Right renal pelvis (tissue), 4 donors: ENCODE data around the gene CCDC186. TPM values are rescaled to one million over a fixed set of nuclear protein-coding genes. Genes with fewer than 3 reads are reported as not detected.

Experiments used
- DNase-seq, 4 donors: peaks; one replicate each; pipeline ENCODE4 v3.0.0-alpha.2; 2013; ENCODE audit warnings: low read depth in 4 of 4, low spot score in 3 of 4, missing footprints in 1 of 4
- polyA plus RNA-seq, 4 donors: library from polyadenylated mRNA; unstranded; fragments of 120-200 nt; gene quantifications; one replicate each; pipeline ENCODE4 v1.2.1, GENCODE V29; 2013; ENCODE audit not compliant: insufficient read length in 4 of 4

The CCDC186 gene
- polyA plus RNA-seq, 4 donors, result 21.3 to 28.1 (median 23.9) TPM

- no peak for DNase-seq
Measured at GRCh38 chr10:114118514-114118913, 55.5 kb downstream of the CCDC186 start.

GRCh38 chr10:114117728-114118127 lies 56.3 kb downstream of the CCDC186 start:
- no peak for DNase-seq

GRCh38 chr10:114115661-114116445 lies 58.1 kb downstream of the CCDC186 start:
- DNase-seq, result no peak

GRCh38 chr10:114110174-114110972 lies 63.6 kb downstream of the CCDC186 start:
- DNase-seq, result no peak

- DNase-seq, result peak; percentile 25 to 36 (median 31)
Measured at GRCh38 chr10:114103284-114103683, 70.7 kb downstream of the CCDC186 start.

GRCh38 chr10:114102256-114102655 lies 71.7 kb downstream of the CCDC186 start:
- no peak for DNase-seq

- peak; percentile 12 to 18 (median 14) for DNase-seq
Measured at GRCh38 chr10:114100848-114101741, 72.9 kb downstream of the CCDC186 start.

- DNase-seq, result no peak
Measured at GRCh38 chr10:114096864-114097263, 77.1 kb downstream of the CCDC186 start.

GRCh38 chr10:114095559-114096337 lies 78.3 kb downstream of the CCDC186 start:
- no peak for DNase-seq

- no peak for DNase-seq
Measured at GRCh38 chr10:114094795-114095194, 79.2 kb downstream of the CCDC186 start.

- no peak for DNase-seq
Measured at GRCh38 chr10:114087655-114088054, 86.3 kb downstream of the CCDC186 start.

GRCh38 chr10:114087255-114087654 lies 86.7 kb downstream of the CCDC186 start:
- DNase-seq, result no peak

GRCh38 chr10:114084215-114084614 lies 89.8 kb downstream of the CCDC186 start:
- no peak for DNase-seq

- no peak for DNase-seq
Measured at GRCh38 chr10:114083040-114083439, 91.0 kb downstream of the CCDC186 start.

- DNase-seq, result no peak
Measured at GRCh38 chr10:114081911-114082583, 92.0 kb downstream of the CCDC186 start.

GRCh38 chr10:114079421-114079820 lies 94.6 kb downstream of the CCDC186 start:
- DNase-seq, result no peak

- no peak for DNase-seq
Measured at GRCh38 chr10:114078346-114078745, 95.7 kb downstream of the CCDC186 start.

GRCh38 chr10:114077815-114078219 lies 96.2 kb downstream of the CCDC186 start:
- DNase-seq, result no peak

- DNase-seq, result no peak
Measured at GRCh38 chr10:114077347-114077746, 96.7 kb downstream of the CCDC186 start.
